Cardiac muscle cell (in vitro differentiated cells and primary cell): ENCODE measurements around the gene ZNF469. TPM values are rescaled to one million over a fixed set of nuclear protein-coding genes. Genes with fewer than 3 reads are reported as not detected.

Experiments used
- DNase-seq, 2 donors: peaks; one replicate each; pipeline versions ENCODE4 v3.0.0 to v3.0.0-alpha.2; 2010 to 2017; ENCODE audit warnings: low read depth in 1 of 2, low spot score in 1 of 2
- H3K27ac ChIP-seq: fragments of 200-600 bp; sonication (generic); 2 replicates; pipeline ENCODE4 v1.5.1; 2016
- H3K27me3 ChIP-seq: fragments of 200-600 bp; sonication (generic); 2 replicates; pipeline ENCODE4 v1.6.0; 2016; ENCODE audit warnings: control low read depth
- H3K36me3 ChIP-seq: fragments of 200-600 bp; sonication (generic); 2 replicates; pipeline ENCODE4 v1.5.1; 2016; ENCODE audit warnings: control low read depth
- H3K4me1 ChIP-seq: fragments of 200-600 bp; sonication (generic); 2 replicates; pipeline ENCODE4 v1.8.1; 2017; ENCODE audit warnings: low read depth, mild to moderate bottlenecking, mixed run types
- H3K4me3 ChIP-seq: fragments of 200-600 bp; sonication (generic); 2 replicates; pipeline ENCODE4 v1.5.1; 2016; ENCODE audit warnings: mild to moderate bottlenecking
- H3K9me3 ChIP-seq: fragments of 200-600 bp; sonication (generic); 2 replicates; pipeline ENCODE4 v1.5.1; 2017; ENCODE audit warnings: low read depth, mild to moderate bottlenecking, control low read depth
- CTCF ChIP-seq: IDR thresholded peaks from 2 replicates; pipeline ENCODE4 v1.5.1; 2012; ENCODE audit warnings: low read depth, mild to moderate bottlenecking, low read length
- polyA plus RNA-seq: library from polyadenylated mRNA; unstranded; fragments of >200 nt; fragmentation: Nextera tagmentation; extraction: Ambion mirVana; gene quantifications from 2 replicates; pipeline ENCODE4 v1.2.1, GENCODE V29; 2016
- total RNA-seq: library from RNA; depleted of rRNA; stranded (reverse); fragments of >200 nt; gene quantifications from 2 replicates; pipeline ENCODE4 v1.2.3, GENCODE V29; 2016

The ZNF469 gene
- total and polyA plus RNA-seq, 2 experiments from 2014 or later = 0.09 to 0.24 TPM

GRCh38 chr16:88419790-88420189 lies 37.0 kb downstream of the ZNF469 start:
- Histone ChIP-seq H3K4me3 (no peak overlapping the region), H3K27me3 (no peaks in the 10 kb centered on the region), H3K4me1 (no peaks in the 10 kb centered on the region), H3K9me3 (no peaks in the 10 kb centered on the region), H3K27ac (no peak overlapping the region), H3K36me3 (no peaks in the 10 kb centered on the region)
- no peak for DNase-seq
- TF ChIP-seq CTCF = no peak

- no peaks in the 10 kb centered on the region for H3K4me1 ChIP-seq
- H3K27ac ChIP-seq = no peak overlapping the region
- H3K36me3 ChIP-seq = no peaks in the 10 kb centered on the region
- H3K27me3 ChIP-seq = no peaks in the 10 kb centered on the region
- DNase-seq = no peak
- H3K9me3 ChIP-seq = no peaks in the 10 kb centered on the region
- no peak overlapping the region for H3K4me3 ChIP-seq
- no peak for TF ChIP-seq CTCF
Measured at GRCh38 chr16:88420496-88420895, 37.7 kb downstream of the ZNF469 start.

GRCh38 chr16:88421301-88421700 lies 38.5 kb downstream of the ZNF469 start:
- H3K27ac ChIP-seq = no peak overlapping the region
- H3K9me3 ChIP-seq = no peaks in the 10 kb centered on the region
- DNase-seq = no peak
- H3K36me3 ChIP-seq = no peaks in the 10 kb centered on the region
- H3K4me3 ChIP-seq = no peak overlapping the region
- TF ChIP-seq CTCF = no peak
- H3K4me1 ChIP-seq = no peaks in the 10 kb centered on the region
- no peaks in the 10 kb centered on the region for H3K27me3 ChIP-seq

- no peak for DNase-seq
- Histone ChIP-seq H3K9me3 (no peaks in the 10 kb centered on the region), H3K27me3 (no peaks in the 10 kb centered on the region), H3K4me3 (no peak overlapping the region), H3K27ac (no peak overlapping the region), H3K4me1 (no peaks in the 10 kb centered on the region), H3K36me3 (no peaks in the 10 kb centered on the region)
- TF ChIP-seq CTCF = no peak
Measured at GRCh38 chr16:88421871-88422433, 39.2 kb downstream of the ZNF469 start.

GRCh38 chr16:88422733-88423447 lies 40.1 kb downstream of the ZNF469 start:
- no peaks in the 10 kb centered on the region for H3K4me1 ChIP-seq
- H3K27me3 ChIP-seq = no peaks in the 10 kb centered on the region
- no peaks in the 10 kb centered on the region for H3K36me3 ChIP-seq
- no peak for TF ChIP-seq CTCF
- no peak overlapping the region for H3K4me3 ChIP-seq
- DNase-seq = no peak
- H3K9me3 ChIP-seq = no peaks in the 10 kb centered on the region
- no peak overlapping the region for H3K27ac ChIP-seq
